Amniotic stem cell (primary cell): ENCODE data around the gene TNFSF13.
"Not testable (repeated sequence)": the region's sequence is repeated elsewhere in the genome, so short reads cannot be mapped to it uniquely, and the experiment has no call there.

Source experiments
- DNase-seq: peaks from one replicate; lab custom pipeline; 2025; lab: John Stamatoyannopoulos, UW

TNFSF13 gene

DNA sequence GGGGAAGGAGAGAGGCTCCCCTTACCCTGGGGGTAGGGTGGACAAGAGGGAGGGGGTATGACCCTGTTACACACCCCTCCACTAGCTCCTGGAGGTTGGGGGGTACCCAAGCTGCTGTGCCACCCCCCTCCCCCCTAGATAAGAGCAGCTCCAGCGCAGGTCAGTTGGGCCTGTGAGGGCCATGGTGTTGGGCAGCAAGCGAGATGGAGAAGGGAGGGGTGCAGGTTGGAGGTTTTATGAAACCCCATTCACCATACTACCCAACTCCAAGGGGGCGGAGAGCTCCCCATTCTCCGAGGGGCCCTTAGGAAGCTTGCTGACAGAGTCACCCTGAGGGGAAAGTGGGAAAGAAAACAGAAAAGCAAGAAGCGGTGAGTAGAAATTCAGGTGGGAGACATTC lies 33.0 kb downstream of the TNFSF13 start:
- DNase-seq: no peak

DNA sequence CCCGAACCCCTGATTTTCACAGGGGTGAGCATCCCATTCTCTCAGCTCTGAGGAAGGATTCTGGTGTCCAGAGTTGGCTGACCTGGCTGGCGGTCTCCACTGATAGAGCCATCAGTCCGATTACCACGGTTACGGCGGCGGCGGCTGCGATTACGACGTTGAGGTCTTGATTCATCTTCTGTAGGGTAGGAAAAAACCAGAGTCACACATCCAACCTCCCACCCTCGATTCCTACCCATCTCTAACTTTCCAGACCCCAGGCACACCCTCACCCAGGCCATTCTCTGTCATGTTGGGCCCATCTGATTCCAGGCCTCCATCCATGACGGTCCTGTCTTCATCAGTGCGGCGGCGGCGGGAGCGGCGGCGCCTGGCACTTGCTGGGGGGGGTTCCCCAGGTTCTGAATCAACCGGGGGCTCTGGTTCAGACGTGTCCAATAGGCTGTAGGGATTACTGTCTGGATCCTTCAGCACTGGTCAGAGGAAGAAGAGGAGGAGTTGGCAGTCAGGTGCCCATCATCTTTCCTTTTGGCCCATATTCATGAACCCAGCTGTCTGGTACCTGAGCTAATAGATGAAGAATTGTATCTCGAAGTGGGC lies 34.0 kb downstream of the TNFSF13 start:
- no peak for DNase-seq

DNA sequence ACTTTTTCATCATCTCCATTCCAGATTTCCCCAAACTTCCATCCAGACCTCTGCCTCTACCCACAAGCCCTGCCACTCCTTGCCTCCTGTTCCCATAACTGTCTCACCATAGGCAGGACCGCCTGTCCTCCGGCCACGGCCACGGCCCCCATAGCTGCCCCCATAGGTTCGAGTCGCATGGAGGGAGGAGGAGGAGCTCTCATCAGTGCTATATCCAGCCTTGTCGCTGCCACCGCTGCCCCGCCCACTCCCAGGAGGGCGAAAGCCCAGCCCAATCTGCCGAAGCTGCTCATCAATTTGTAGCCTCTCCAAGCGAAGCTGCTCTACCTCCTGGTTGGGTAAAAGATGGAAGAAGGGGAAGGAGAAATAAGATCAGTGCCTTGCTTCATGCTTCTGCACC lies 34.7 kb downstream of the TNFSF13 start:
- no peak for DNase-seq

DNA sequence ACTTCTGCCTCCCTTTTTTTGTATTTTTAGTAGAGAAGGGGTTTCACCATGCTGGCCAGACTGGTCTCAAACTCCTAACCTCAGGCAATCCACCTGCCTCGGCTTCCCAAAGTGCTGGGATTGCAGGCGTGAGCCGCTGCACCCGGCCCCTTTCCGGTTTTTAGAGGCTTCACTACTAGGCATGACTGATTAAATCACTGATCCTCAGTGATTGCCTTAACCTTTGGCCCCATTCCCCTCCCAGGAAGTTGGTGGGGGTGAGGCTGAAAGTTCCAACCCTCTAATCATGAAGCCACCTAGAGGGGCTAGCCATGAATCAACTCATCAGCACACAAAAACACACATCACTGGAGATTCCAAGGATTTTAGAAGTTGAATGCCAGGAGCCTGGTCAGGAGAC lies 39.0 kb downstream of the TNFSF13 start:
- DNase-seq: not testable (repeated sequence)

DNA sequence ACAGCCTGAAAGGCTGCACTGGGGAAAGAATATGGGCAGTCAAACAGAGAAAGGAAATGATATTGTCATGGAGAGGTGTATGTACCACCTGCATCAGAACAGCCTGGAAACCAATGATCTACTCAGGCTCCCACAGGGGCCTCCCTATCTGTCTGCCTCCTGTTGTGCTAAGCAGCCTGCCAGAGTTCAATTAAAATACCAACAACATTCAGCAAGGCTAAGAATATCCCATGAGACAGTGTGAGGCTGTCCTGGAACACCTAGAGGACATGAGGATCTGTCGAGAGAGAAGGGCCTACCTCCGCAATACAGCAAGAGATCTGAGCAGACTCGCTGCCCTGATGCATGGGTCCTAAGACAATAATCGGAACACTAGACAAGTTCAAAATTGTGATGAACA lies 47.7 kb downstream of the TNFSF13 start:
- DNase-seq: no peak

DNA sequence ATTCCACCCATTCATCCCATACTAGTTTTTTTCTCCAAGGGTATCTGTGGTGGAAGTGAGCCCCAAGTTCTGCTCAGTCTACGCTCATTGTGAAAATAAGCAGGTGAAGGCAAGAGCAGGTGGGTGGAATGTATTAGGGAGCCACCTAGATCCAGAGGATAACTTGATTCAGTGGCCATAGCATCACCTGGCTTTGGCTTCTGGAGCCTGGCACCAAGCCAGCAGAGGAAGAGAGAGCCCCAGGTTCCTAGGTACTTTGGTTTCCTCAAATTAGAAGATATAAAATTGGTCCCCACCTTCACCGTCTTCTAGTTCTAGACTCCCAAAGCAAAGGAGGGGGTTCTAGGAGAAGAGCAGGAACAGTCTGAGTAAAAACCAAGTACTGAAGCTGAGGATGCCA lies 52.1 kb downstream of the TNFSF13 start:
- no peak for DNase-seq
